Cardiac muscle cell (in vitro differentiated cells and primary cell): ENCODE measurements around the gene ZNF337. TPM values are rescaled to one million over a fixed set of nuclear protein-coding genes. Genes with fewer than 3 reads are reported as not detected.
"Not testable (repeated sequence)": the region's sequence is repeated elsewhere in the genome, so short reads cannot be mapped to it uniquely, and the experiment has no call there.

Experiments
- DNase-seq, 2 donors: peaks; one replicate each; pipeline versions ENCODE4 v3.0.0 to v3.0.0-alpha.2; 2010 to 2017; ENCODE audit warnings: low read depth in 1 of 2, low spot score in 1 of 2
- H3K27ac ChIP-seq: fragments of 200-600 bp; sonication (generic); 2 replicates; pipeline ENCODE4 v1.5.1; 2016
- H3K27me3 ChIP-seq: fragments of 200-600 bp; sonication (generic); 2 replicates; pipeline ENCODE4 v1.6.0; 2016; ENCODE audit warnings: control low read depth
- H3K36me3 ChIP-seq: fragments of 200-600 bp; sonication (generic); 2 replicates; pipeline ENCODE4 v1.5.1; 2016; ENCODE audit warnings: control low read depth
- H3K4me1 ChIP-seq: fragments of 200-600 bp; sonication (generic); 2 replicates; pipeline ENCODE4 v1.8.1; 2017; ENCODE audit warnings: low read depth, mild to moderate bottlenecking, mixed run types
- H3K4me3 ChIP-seq: fragments of 200-600 bp; sonication (generic); 2 replicates; pipeline ENCODE4 v1.5.1; 2016; ENCODE audit warnings: mild to moderate bottlenecking
- H3K9me3 ChIP-seq: fragments of 200-600 bp; sonication (generic); 2 replicates; pipeline ENCODE4 v1.5.1; 2017; ENCODE audit warnings: low read depth, mild to moderate bottlenecking, control low read depth
- polyA plus RNA-seq: library from polyadenylated mRNA; unstranded; fragments of >200 nt; fragmentation: Nextera tagmentation; extraction: Ambion mirVana; gene quantifications from 2 replicates; pipeline ENCODE4 v1.2.1, GENCODE V29; 2016
- total RNA-seq: library from RNA; depleted of rRNA; stranded (reverse); fragments of >200 nt; gene quantifications from 2 replicates; pipeline ENCODE4 v1.2.3, GENCODE V29; 2016
- TF ChIP-seq, protein P1 (sequence below): IDR thresholded peaks from 2 replicates; pipeline ENCODE4 v1.5.1; 2012; ENCODE audit warnings: low read depth, mild to moderate bottlenecking, low read length

The ZNF337 gene
- total and polyA plus RNA-seq, 2 experiments from 2014 or later, result 5.6 to 23.1 TPM

DNA sequence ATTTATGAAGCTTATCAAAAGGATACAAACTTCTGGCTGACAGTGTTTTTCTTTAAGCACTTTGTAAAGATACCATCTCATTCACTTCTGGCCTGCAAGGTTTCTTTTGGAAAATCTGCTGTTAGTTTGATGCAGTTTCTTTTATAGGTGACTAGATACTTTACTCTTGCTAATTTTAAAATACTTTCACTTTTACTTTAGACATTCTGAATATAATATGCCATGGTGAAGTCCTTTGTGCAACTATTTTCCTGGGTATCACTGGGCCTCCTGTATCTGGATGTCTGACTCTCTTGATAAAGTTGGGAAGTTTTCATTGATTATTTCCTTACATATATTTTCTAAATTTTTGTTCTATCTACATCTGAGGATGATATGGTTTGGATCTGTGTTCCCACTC is 29.0 kb upstream of the ZNF337 start:
- H3K27ac ChIP-seq, result no peak overlapping the region
- TF ChIP-seq, protein P1, sequence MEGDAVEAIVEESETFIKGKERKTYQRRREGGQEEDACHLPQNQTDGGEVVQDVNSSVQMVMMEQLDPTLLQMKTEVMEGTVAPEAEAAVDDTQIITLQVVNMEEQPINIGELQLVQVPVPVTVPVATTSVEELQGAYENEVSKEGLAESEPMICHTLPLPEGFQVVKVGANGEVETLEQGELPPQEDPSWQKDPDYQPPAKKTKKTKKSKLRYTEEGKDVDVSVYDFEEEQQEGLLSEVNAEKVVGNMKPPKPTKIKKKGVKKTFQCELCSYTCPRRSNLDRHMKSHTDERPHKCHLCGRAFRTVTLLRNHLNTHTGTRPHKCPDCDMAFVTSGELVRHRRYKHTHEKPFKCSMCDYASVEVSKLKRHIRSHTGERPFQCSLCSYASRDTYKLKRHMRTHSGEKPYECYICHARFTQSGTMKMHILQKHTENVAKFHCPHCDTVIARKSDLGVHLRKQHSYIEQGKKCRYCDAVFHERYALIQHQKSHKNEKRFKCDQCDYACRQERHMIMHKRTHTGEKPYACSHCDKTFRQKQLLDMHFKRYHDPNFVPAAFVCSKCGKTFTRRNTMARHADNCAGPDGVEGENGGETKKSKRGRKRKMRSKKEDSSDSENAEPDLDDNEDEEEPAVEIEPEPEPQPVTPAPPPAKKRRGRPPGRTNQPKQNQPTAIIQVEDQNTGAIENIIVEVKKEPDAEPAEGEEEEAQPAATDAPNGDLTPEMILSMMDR, result no peak
- no peak for DNase-seq
- no peaks in the 10 kb centered on the region for H3K36me3 ChIP-seq
- no peaks in the 10 kb centered on the region for H3K27me3 ChIP-seq
- no peaks in the 10 kb centered on the region for H3K4me1 ChIP-seq
- no peak overlapping the region for H3K4me3 ChIP-seq
- H3K9me3 ChIP-seq, result no peaks in the 10 kb centered on the region

DNA sequence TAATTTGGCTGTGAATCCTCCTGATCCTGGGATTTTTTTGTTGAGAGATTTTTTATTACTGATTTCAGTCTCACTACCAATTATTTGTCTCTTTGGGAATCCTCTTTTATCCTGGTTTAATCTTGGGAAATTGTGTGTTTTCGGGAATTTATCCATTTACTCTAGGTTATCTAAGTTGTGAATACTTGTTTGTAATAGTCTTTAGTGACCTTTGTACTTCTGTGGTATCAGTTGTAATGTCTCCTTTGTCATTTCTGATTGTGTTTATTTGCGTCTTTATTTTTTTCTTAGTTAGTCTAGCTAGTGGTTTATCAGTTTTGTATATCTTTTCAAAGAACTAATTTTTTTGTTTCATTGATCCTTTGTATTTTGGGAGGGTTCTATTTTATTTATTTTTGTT is 27.3 kb upstream of the ZNF337 start:
- Histone ChIP-seq H3K4me1 (no peaks in the 10 kb centered on the region), H3K9me3 (no peaks in the 10 kb centered on the region), H3K27me3 (no peaks in the 10 kb centered on the region), H3K27ac (no peak overlapping the region), H3K4me3 (no peak overlapping the region), H3K36me3 (no peaks in the 10 kb centered on the region)
- DNase-seq, result no peak
- TF ChIP-seq, protein P1, result no peak

DNA sequence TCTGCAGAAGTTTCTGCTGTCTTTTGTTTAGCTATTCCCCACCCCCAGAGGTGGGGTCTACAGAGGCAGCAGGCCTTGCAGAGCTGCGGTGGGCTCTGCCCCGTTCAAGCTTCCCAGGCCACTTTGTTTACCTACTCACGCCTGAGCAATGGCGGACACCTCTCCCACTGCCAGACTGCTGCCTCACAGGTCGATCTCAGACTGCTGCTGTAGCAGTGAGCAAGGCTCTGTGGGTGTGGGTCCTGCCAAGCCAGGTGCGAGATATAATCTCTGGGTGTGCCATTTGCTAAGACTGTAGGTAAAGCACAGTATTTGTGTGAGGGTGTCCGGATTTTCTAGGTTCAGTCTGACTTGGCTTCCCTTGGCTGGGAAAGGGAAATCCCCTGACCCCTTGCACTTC is 23.6 kb upstream of the ZNF337 start:
- DNase-seq, result no peak
- Histone ChIP-seq H3K4me1 (no peaks in the 10 kb centered on the region), H3K4me3 (no peak overlapping the region), H3K9me3 (no peaks in the 10 kb centered on the region), H3K27ac (no peak overlapping the region), H3K36me3 (no peaks in the 10 kb centered on the region), H3K27me3 (no peaks in the 10 kb centered on the region)
- TF ChIP-seq, protein P1, result no peak

DNA sequence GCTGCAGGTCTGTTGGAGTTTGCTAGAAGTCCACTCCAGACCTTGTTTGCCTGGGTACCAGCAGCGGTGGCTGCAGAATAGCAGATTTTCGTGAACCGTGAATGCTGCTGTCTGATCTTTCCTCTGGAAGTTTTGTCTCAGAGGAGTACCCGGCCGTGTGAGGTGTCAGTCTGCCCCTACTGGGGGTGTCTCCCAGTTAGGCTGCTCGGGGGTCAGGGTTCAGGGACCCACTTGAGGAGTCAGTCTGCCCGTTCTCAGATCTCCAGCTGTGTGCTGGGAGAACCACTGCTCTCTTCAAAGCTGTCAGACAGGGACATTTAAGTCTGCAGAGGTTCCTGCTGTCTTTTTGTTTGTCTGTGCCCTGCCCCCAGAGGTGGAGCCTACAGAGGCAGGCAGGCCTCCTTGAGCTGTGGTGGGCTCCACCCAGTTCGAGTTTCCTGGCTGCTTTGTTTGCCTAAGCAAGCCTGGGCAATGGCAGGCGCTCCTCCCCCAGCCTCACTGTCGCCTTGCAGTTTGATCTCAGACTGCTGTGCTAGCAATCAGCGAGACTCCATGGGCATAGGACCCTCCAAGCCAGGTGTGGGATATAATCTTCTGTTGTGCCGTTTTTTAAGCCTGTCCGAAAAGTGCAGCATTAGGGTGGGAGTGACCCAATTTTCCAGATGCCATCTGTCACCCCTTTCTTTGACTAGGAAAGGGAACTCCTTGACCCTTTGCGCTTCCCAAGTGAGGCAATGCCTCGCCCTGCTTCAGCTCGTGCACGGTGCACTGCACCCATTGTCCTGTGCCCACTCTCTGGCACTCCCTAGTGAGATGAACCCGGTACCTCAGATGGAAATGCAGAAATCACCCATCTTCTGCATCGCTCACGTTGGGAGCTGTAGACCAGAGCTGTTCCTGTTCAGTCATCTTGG is 22.5 kb upstream of the ZNF337 start:
- H3K4me1 ChIP-seq, H3K4me3 ChIP-seq, H3K27me3 ChIP-seq, DNase-seq, H3K9me3 ChIP-seq, H3K27ac ChIP-seq, H3K36me3 ChIP-seq: not testable (repeated sequence)

DNA sequence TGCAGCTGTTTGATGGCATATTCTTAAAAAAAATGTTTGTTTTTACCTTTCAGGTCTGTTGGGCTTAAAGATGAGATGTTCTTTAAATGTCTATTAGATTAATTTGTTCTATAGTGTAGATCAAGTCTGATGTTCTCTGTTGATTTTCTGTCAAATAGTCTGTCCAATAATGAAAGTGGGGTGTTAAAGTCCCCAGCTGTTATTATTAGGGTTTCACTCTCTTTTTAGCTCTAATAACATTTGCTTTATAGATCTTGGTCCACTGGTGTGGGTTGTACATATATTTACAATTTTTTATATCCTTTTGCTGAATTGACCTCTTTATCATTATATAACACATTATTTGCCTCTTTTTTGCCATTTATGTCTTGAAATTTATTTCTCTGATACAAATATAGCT is 11.0 kb upstream of the ZNF337 start:
- Histone ChIP-seq H3K36me3 (no peaks in the 10 kb centered on the region), H3K4me1 (no peaks in the 10 kb centered on the region), H3K4me3 (no peak overlapping the region), H3K9me3 (no peaks in the 10 kb centered on the region), H3K27me3 (no peaks in the 10 kb centered on the region), H3K27ac (no peak overlapping the region)
- TF ChIP-seq, protein P1, result no peak
- no peak for DNase-seq

DNA sequence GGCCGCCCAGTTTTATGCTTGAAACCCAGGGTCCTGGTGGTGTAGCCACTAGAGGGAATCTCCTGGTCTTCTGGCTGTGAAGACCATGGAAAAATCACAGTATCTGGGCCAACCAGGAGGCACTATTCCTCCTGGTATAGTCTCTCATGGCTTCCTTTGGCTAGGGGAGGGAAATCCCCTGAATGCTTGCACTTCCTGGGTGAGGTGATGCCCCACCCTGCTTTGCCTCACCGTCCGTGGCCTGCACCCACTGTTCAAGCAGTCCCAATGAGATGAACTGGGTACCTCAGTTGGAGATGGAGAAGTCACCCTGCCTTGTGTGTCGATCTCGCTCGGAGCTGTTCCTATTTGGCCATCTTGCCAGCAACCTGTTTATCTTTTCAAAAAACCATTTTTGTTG is 10.1 kb upstream of the ZNF337 start:
- TF ChIP-seq, protein P1, result no peak
- Histone ChIP-seq H3K27me3 (no peaks in the 10 kb centered on the region), H3K27ac (no peak overlapping the region), H3K9me3 (no peaks in the 10 kb centered on the region), H3K4me1 (no peaks in the 10 kb centered on the region), H3K36me3 (no peaks in the 10 kb centered on the region), H3K4me3 (no peak overlapping the region)
- DNase-seq, result no peak
